GM21360 (cell line): ENCODE data around the gene GPC5.

Experiments used
- ATAC-seq: cut with Tn5 transposase; IDR thresholded peaks from one replicate; pipeline ENCODE4 v1.9.1; 2021; ENCODE audit warnings: mild to moderate bottlenecking, moderate library complexity; ENCODE audit not compliant: unreplicated experiment

GPC5 gene

GRCh38 chr13:92578358-92578757 lies 1179.9 kb downstream of the GPC5 start:
- ATAC-seq, result no peak

GRCh38 chr13:92589955-92590354 lies 1191.5 kb downstream of the GPC5 start:
- no peak for ATAC-seq

- no peak for ATAC-seq
Observed at GRCh38 chr13:92590503-92590908, 1192.1 kb downstream of the GPC5 start.

- ATAC-seq, result no peak
Observed at GRCh38 chr13:92591117-92591516, 1192.7 kb downstream of the GPC5 start.

- no peak for ATAC-seq
Observed at GRCh38 chr13:92592757-92593156, 1194.3 kb downstream of the GPC5 start.

- ATAC-seq, result no peak
Observed at GRCh38 chr13:92602560-92602959, 1204.1 kb downstream of the GPC5 start.

GRCh38 chr13:92609376-92609775 lies 1211.0 kb downstream of the GPC5 start:
- no peak for ATAC-seq

GRCh38 chr13:92612892-92613291 lies 1214.5 kb downstream of the GPC5 start:
- ATAC-seq, result no peak

- no peak for ATAC-seq
Observed at GRCh38 chr13:92613921-92614320, 1215.5 kb downstream of the GPC5 start.

GRCh38 chr13:92621985-92622384 lies 1223.6 kb downstream of the GPC5 start:
- no peak for ATAC-seq

- no peak for ATAC-seq
Observed at GRCh38 chr13:92622905-92623304, 1224.5 kb downstream of the GPC5 start.

GRCh38 chr13:92626274-92626673 lies 1227.9 kb downstream of the GPC5 start:
- no peak for ATAC-seq

- no peak for ATAC-seq
Observed at GRCh38 chr13:92640936-92641335, 1242.5 kb downstream of the GPC5 start.

GRCh38 chr13:92649140-92649813 lies 1250.9 kb downstream of the GPC5 start:
- ATAC-seq, result no peak

GRCh38 chr13:92656103-92656502 lies 1257.7 kb downstream of the GPC5 start:
- ATAC-seq, result no peak

- ATAC-seq, result no peak
Observed at GRCh38 chr13:92656648-92657047, 1258.2 kb downstream of the GPC5 start.

GRCh38 chr13:92657565-92657964 lies 1259.1 kb downstream of the GPC5 start:
- ATAC-seq, result no peak

GRCh38 chr13:92658293-92658692 lies 1259.9 kb downstream of the GPC5 start:
- ATAC-seq, result no peak

GRCh38 chr13:92661406-92661805 lies 1263.0 kb downstream of the GPC5 start:
- no peak for ATAC-seq

GRCh38 chr13:92668157-92668556 lies 1269.7 kb downstream of the GPC5 start:
- no peak for ATAC-seq

- ATAC-seq, result no peak
Observed at GRCh38 chr13:92670096-92670495, 1271.7 kb downstream of the GPC5 start.

GRCh38 chr13:92671821-92672220 lies 1273.4 kb downstream of the GPC5 start:
- no peak for ATAC-seq

- no peak for ATAC-seq
Observed at GRCh38 chr13:92676246-92676645, 1277.8 kb downstream of the GPC5 start.
